ENCODE results near the gene ATP11A. TPM values are rescaled to one million over a fixed set of nuclear protein-coding genes. Genes with fewer than 3 reads are reported as not detected.

ATP11A gene
- total and polyA plus RNA-seq, 2 donors (not counting 3 experiments of a cell fraction or from before 2014, with no cell fraction given) = 16.5 to 88.1 TPM

GRCh38 chr13:112757759-112758086, 67.9 kb downstream of the ATP11A start:
- peaks cover 15% of the 10 kb centered on the region for H3K4me1 ChIP-seq (ENCODE audit: control insufficient read depth, extremely low read depth, insufficient read depth, low read length)
- intact Hi-C loops (cut with micrococcal nuclease) = no loop called here
- no peak overlapping the region for H3K4me2 ChIP-seq (ENCODE audit: insufficient read depth, low read length)
- H3K9me1 ChIP-seq (replicated peaks; ENCODE audit: control insufficient read depth, extremely low read depth, insufficient read depth, low read length) = no peaks in the 10 kb centered on the region
- H3K9ac ChIP-seq (replicated peaks; ENCODE audit: extremely low read depth, insufficient read depth, low read length) = no peak overlapping the region
- no peaks in the 10 kb centered on the region for H4K20me1 ChIP-seq (replicated peaks; ENCODE audit: control insufficient read depth, extremely low read depth, insufficient read depth, low read length)
- H2AFZ ChIP-seq (ENCODE audit: low read depth, low read length) = no peak overlapping the region
- no peak overlapping the region for H3K4me3 ChIP-seq (replicated peaks in 1 of 3; ENCODE audit: insufficient read depth in 1 of 3, low read depth in 1 of 3, low read length in 3 of 3)
- dilution Hi-C loops (cut with MboI; ENCODE audit: extremely low pct_ligation_motif_present, low sequenced_read_pairs) = no loop called here
- FAIRE-seq (no peak), DNase-seq (ENCODE audit: low read depth, low spot score) (no peak)
- CTCF ChIA-PET = no interaction called here
- H3K27ac ChIP-seq (ENCODE audit: insufficient read depth, low read depth, low read length) = no peak overlapping the region
- H3K9me3 ChIP-seq (replicated peaks; ENCODE audit: control insufficient read depth, insufficient read depth, low read length) = no peaks in the 10 kb centered on the region
- H3K27me3 ChIP-seq (ENCODE audit: control insufficient read depth in 2 of 2, insufficient read depth in 2 of 2, low read length in 2 of 2) = no peaks in the 10 kb centered on the region
- POLR2A ChIA-PET = no interaction called here
- no peaks in the 10 kb centered on the region for H3K36me3 ChIP-seq (ENCODE audit: control insufficient read depth in 2 of 2, extremely low read depth in 1 of 2, insufficient read depth in 2 of 2, low read length in 2 of 2)
- TF ChIP-seq POLR2A (IDR thresholded peaks at IDR 0.05; ENCODE audit: low read depth, low read length) (no peak), JUN (IDR thresholded peaks at IDR 0.05; ENCODE audit: borderline replicate concordance, insufficient read depth, insufficient read length, low read depth) (no peak), FOS (IDR thresholded peaks at IDR 0.05; ENCODE audit: borderline replicate concordance, insufficient read depth, low read length) (no peak), POLR2AphosphoS5 (IDR thresholded peaks at IDR 0.05; ENCODE audit: insufficient read depth, low read depth, low read length) (no peak), MYC (IDR thresholded peaks at IDR 0.05; ENCODE audit: low read depth, low read length) (no peak)
- TF ChIP-seq, protein P1, sequence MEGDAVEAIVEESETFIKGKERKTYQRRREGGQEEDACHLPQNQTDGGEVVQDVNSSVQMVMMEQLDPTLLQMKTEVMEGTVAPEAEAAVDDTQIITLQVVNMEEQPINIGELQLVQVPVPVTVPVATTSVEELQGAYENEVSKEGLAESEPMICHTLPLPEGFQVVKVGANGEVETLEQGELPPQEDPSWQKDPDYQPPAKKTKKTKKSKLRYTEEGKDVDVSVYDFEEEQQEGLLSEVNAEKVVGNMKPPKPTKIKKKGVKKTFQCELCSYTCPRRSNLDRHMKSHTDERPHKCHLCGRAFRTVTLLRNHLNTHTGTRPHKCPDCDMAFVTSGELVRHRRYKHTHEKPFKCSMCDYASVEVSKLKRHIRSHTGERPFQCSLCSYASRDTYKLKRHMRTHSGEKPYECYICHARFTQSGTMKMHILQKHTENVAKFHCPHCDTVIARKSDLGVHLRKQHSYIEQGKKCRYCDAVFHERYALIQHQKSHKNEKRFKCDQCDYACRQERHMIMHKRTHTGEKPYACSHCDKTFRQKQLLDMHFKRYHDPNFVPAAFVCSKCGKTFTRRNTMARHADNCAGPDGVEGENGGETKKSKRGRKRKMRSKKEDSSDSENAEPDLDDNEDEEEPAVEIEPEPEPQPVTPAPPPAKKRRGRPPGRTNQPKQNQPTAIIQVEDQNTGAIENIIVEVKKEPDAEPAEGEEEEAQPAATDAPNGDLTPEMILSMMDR (IDR thresholded peaks at IDR 0.05; ENCODE audit: extremely low read depth in 1 of 2, insufficient read depth in 1 of 2, low read depth in 1 of 2, low read length in 2 of 2) = no peak
- no TSS peak for BruUV-seq (replicated peaks)
- H3K79me2 ChIP-seq (ENCODE audit: control insufficient read depth, insufficient read depth, low read length) = peaks cover 3% of the 10 kb centered on the region

DNA sequence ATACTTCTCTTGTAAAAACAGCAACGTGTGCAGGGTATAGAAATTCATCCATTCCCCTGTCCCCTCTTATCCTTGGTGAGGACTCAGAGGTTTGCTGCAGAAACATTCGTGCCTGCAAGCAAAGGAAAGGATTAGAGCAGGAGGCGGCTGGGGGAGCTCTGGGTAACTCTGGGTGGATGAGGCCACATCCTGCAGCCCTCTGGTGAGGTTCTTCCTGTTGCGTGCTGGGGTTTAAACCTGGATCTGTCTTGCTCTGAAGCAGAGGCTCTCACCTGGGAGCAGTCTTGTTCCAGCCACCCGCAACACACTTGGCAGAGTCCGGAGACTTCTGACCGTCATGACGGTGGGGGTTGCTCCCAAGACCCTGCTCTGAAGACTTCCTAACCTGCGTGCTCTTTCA, 69.2 kb downstream of the ATP11A start:
- Histone ChIP-seq H4K20me1 (replicated peaks; ENCODE audit: control insufficient read depth, extremely low read depth, insufficient read depth, low read length) (no peaks in the 10 kb centered on the region), H3K4me2 (ENCODE audit: insufficient read depth, low read length) (no peak overlapping the region), H3K27me3 (ENCODE audit: control insufficient read depth in 2 of 2, insufficient read depth in 2 of 2, low read length in 2 of 2) (no peaks in the 10 kb centered on the region), H3K4me1 (ENCODE audit: control insufficient read depth, extremely low read depth, insufficient read depth, low read length) (peaks cover 15% of the 10 kb centered on the region), H3K79me2 (ENCODE audit: control insufficient read depth, insufficient read depth, low read length) (no peaks in the 10 kb centered on the region), H3K9me1 (replicated peaks; ENCODE audit: control insufficient read depth, extremely low read depth, insufficient read depth, low read length) (no peaks in the 10 kb centered on the region), H3K4me3 (replicated peaks in 1 of 3; ENCODE audit: insufficient read depth in 1 of 3, low read depth in 1 of 3, low read length in 3 of 3) (no peak overlapping the region), H3K27ac (ENCODE audit: insufficient read depth, low read depth, low read length) (no peak overlapping the region), H3K9me3 (replicated peaks; ENCODE audit: control insufficient read depth, insufficient read depth, low read length) (no peaks in the 10 kb centered on the region), H3K9ac (replicated peaks; ENCODE audit: extremely low read depth, insufficient read depth, low read length) (no peak overlapping the region), H2AFZ (ENCODE audit: low read depth, low read length) (no peak overlapping the region), H3K36me3 (ENCODE audit: control insufficient read depth in 2 of 2, extremely low read depth in 1 of 2, insufficient read depth in 2 of 2, low read length in 2 of 2) (no peaks in the 10 kb centered on the region)
- TF ChIP-seq JUN (IDR thresholded peaks at IDR 0.05; ENCODE audit: borderline replicate concordance, insufficient read depth, insufficient read length, low read depth) (no peak), POLR2A (IDR thresholded peaks at IDR 0.05; ENCODE audit: low read depth, low read length) (no peak), EZH2 (IDR thresholded peaks at IDR 0.05; ENCODE audit: borderline replicate concordance, low read depth, low read length, severe bottlenecking) (no peak), POLR2AphosphoS5 (IDR thresholded peaks at IDR 0.05; ENCODE audit: insufficient read depth, low read depth, low read length) (no peak), MAX (IDR thresholded peaks at IDR 0.05; ENCODE audit: insufficient read depth, insufficient read length) (no peak), MYC (IDR thresholded peaks at IDR 0.05; ENCODE audit: low read depth, low read length) (no peak), GATA2 (IDR thresholded peaks at IDR 0.05; ENCODE audit: insufficient read depth, insufficient read length, low read depth, low read length) (no peak), FOS (IDR thresholded peaks at IDR 0.05; ENCODE audit: borderline replicate concordance, insufficient read depth, low read length) (no peak)
- TF ChIP-seq, protein P1 (IDR thresholded peaks at IDR 0.05; ENCODE audit: extremely low read depth in 1 of 2, insufficient read depth in 1 of 2, low read depth in 1 of 2, low read length in 2 of 2) = no peak
- DNase-seq (ENCODE audit: low read depth, low spot score) = no peak
- FAIRE-seq = no peak
- intact Hi-C loops (cut with micrococcal nuclease) (no loop called here), dilution Hi-C loops (cut with MboI; ENCODE audit: extremely low pct_ligation_motif_present, low sequenced_read_pairs) (no loop called here)
- ChIA-PET POLR2A (no interaction called here), CTCF (no interaction called here)
- no TSS peak for BruUV-seq (replicated peaks)

Data from endothelial cell of umbilical vein (primary cell).